22Rv1 (cell line): ENCODE results near the gene HSBP1L1.

Experiments
- H3K27ac ChIP-seq: fragments of 450-650 bp; 2 replicates; pipeline ENCODE4 v1.5.1; 2017
- CTCF ChIP-seq: fragments of 450-650 bp; IDR thresholded peaks from 2 replicates; pipeline ENCODE4 v1.5.1; 2017; ENCODE audit warnings: mild to moderate bottlenecking
- ZFX ChIP-seq: fragments of 450-650 bp; IDR thresholded peaks from 2 replicates; pipeline ENCODE4 v1.6.1; 2017; ENCODE audit warnings: antibody characterized with exemption, borderline replicate concordance

Gene HSBP1L1

GRCh38 chr18:79973517-79973916 lies 9.1 kb downstream of the HSBP1L1 start:
- TF ChIP-seq ZFX (no peak), CTCF (no peak)
- H3K27ac ChIP-seq = no peak overlapping the region

DNA sequence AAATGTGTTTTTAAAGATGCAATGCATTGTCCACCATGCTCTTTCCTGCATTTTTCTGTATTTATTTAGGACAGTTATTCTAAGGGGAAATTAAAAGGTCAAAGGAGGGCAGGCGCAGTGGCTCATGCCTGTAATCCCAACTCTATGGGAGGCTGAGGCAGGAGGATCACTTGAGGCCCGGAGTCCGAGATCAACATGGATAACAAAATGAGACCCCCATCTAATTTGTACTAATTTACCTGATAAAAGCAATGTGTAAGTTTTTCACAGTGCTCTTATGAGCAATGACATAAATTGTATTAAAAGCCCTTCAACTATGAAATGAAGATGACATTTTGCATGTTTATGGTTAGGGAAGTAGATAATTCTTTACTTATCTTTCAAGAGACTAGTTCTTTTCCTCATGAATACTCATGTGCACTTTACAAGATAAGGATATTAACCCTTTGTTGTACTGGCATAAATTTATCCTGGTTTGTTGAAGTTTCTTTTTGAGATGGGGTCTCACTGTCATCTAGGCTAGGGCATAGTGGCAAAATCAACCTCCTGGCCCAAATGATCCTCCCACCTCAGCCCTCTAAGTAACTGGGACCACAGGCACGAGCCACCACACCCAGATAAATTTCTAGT lies 9.7 kb downstream of the HSBP1L1 start:
- no peak for TF ChIP-seq CTCF
- no peak overlapping the region for H3K27ac ChIP-seq

DNA sequence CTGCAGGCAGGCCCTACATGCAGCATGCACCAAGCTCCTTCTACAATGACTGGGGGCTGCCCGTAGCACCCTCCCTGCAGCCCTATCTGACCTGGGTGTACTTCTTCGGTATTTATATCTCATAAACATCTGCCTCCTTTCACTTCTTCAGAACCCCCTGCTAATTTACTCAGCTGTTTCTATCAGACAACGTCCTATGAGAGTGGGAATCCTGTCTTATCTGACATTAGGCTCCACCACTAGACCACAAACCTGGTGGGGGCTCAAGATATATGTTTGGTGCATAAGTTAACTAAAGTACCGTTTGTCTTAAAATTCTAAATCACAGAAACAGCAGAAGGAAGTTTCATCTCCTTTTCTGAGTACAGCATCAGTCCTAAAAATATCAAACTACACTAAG lies 10.6 kb downstream of the HSBP1L1 start:
- H3K27ac ChIP-seq = no peak overlapping the region
- no peak for TF ChIP-seq ZFX
- TF ChIP-seq CTCF = no peak

DNA sequence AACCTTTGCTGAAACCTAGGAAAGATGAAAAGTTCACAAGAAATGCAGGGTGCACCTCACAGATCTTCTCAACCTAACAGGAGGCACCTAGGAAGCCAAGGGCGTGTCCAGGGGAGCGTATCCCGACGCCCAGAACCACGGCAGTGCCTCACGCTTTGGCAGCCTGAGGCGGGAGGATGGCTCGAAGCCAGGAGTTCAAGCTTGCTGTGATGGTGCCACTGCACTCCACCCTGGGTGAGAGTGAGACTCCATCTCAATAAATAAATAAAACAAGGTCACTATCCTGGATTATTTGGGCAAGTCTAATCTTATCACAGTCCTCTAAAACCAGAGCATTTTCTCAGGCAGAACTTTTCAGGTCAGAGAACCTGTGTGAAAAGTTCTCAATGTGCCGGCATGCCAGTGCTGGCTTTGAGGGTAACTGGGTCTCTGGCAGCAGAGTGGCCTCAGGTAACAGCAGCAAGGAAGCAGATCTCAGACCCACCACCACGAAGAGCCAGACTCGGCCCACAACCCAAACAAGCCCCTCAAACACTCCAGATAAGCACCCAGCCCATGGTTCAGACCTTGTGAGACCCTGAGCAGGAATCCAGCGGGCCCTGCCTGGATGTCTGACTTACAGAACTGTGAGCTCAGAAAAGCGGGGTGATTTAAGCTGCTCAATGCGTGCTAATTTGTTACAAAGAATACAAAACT lies 11.7 kb downstream of the HSBP1L1 start:
- no peak overlapping the region for H3K27ac ChIP-seq
- no peak for TF ChIP-seq ZFX
- no peak for TF ChIP-seq CTCF

- no peak overlapping the region for H3K27ac ChIP-seq
- no peak for TF ChIP-seq CTCF
- no peak for TF ChIP-seq ZFX
Observed at GRCh38 chr18:79979843-79980242, 15.4 kb downstream of the HSBP1L1 start.

DNA sequence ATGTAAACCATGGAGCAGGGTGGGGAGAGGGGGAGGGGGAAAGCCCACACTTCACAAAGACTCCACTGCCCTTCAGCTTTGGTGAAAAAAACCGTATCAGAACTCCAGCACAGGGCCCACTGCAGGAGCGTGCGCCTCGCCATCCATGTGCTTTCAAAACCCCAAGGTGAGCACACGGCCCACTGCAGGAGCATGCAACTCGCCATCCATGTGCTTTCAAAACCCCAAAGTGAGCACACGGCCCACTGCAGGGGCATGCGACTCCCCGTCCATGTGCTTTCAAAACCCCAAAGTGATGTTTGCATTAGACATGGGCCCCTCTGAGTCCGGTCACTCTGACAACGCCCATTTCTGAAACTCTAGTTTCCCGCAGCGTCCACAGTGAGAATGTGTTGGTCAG lies 16.1 kb downstream of the HSBP1L1 start:
- no peak overlapping the region for H3K27ac ChIP-seq
- no peak for TF ChIP-seq ZFX

DNA sequence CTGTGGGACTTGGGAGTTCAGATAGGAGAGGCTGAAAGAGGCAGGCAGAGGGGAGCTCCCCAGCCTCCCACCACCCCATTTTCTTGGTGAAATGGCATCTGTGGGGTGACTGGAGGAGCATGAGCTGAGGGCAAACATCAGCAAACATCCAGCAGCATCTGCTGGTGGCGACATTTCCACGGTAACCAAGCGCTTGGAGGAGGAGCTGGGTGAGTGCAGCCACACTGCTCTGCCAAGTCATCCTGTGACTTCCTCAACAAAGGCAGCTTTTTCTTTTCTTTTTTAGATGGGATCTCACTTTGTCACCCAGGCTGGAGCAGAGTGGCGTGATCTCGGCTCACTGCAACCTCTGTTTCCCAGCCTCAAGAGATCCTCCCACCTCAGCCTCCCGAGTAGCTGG lies 18.3 kb downstream of the HSBP1L1 start:
- no peak overlapping the region for H3K27ac ChIP-seq
- no peak for TF ChIP-seq CTCF
- no peak for TF ChIP-seq ZFX

- TF ChIP-seq CTCF (no peak), ZFX (no peak)
- H3K27ac ChIP-seq = no peak overlapping the region
Observed at GRCh38 chr18:79983253-79983652, 18.8 kb downstream of the HSBP1L1 start.
